Transverse colon (tissue), 4 donors: ENCODE results near the gene BRD2. TPM values are rescaled to one million over a fixed set of nuclear protein-coding genes. Genes with fewer than 3 reads are reported as not detected.

Experiments
- DNase-seq: peaks from one replicate; pipeline ENCODE4 v3.0.0-alpha.2; 2019
- H3K27ac ChIP-seq, 4 donors: fragments of 200-600 bp; sonication (generic); 2 replicates each; pipeline ENCODE4 v1.5.1; 2016 to 2018; ENCODE audit warnings: inconsistent platforms in 4 of 4
- H3K27me3 ChIP-seq: fragments of 200-600 bp; sonication (generic); 2 replicates; pipeline ENCODE4 v1.5.1; 2017; ENCODE audit warnings: inconsistent platforms
- H3K36me3 ChIP-seq, 4 donors: fragments of 200-600 bp; sonication (generic); 2 replicates each; pipeline ENCODE4 v1.5.1; 2017 to 2019; ENCODE audit warnings: inconsistent platforms in 4 of 4
- H3K4me1 ChIP-seq, 4 donors: fragments of 200-600 bp; sonication (generic); 2 replicates each; pipeline ENCODE4 v1.5.1; 2017 to 2020; ENCODE audit warnings: inconsistent platforms in 4 of 4
- H3K4me3 ChIP-seq, 4 donors: fragments of 200-600 bp; sonication (generic); 1 replicate in 1 of 4; 2 replicates in 3 of 4; pipeline versions ENCODE4 v1.5.1 to v1.6.1; 2017 to 2019; ENCODE audit warnings: inconsistent platforms in 4 of 4
- H3K9me3 ChIP-seq, 2 donors: fragments of 200-600 bp; sonication (generic); 2 replicates each; pipeline ENCODE4 v1.5.1; 2017 to 2019; ENCODE audit warnings: inconsistent platforms in 2 of 2
- CTCF ChIP-seq, 5 experiments: fragments of 200-600 bp in 3 of 5; fragments of 450-650 bp in 2 of 5; sonication (generic) in 3 of 5; IDR thresholded peaks; 1 replicate in 2 of 5; 2 replicates in 3 of 5; pipeline ENCODE4 v1.5.1; 2016 to 2017; ENCODE audit warnings: antibody characterized with exemption in 5 of 5, inconsistent platforms in 3 of 5, mild to moderate bottlenecking in 2 of 5, moderate library complexity in 1 of 5
- EP300 ChIP-seq: sonication (generic); formaldehyde crosslinking; IDR thresholded peaks from one replicate; pipeline ENCODE4 v1.6.1; 2017; ENCODE audit warnings: antibody characterized with exemption, low read depth
- POLR2A ChIP-seq: fragments of 450-650 bp; IDR thresholded peaks from one replicate; pipeline ENCODE4 v1.6.1; 2016; ENCODE audit warnings: antibody characterized with exemption, mild to moderate bottlenecking, moderate library complexity
- POLR2AphosphoS5 ChIP-seq, 3 donors: sonication (generic); formaldehyde crosslinking; IDR thresholded peaks; one replicate each; pipeline ENCODE4 v1.6.1; 2016; ENCODE audit warnings: antibody characterized with exemption in 3 of 3
- WGBS, 2 donors: methylation state at CpG; one replicate each; pipeline ENCODE4 v1.1.5; 2018; ENCODE audit warnings: low coverage in 1 of 2; 5-methylcytosine and 5-hydroxymethylcytosine counted together
- in situ Hi-C, 4 donors: fragments of 200-750 bp; cut with MboI; loops; one replicate each; pipeline versions ENCODE4 v1.15.0 to v1.15.1; 2017; ENCODE audit warnings: low sequenced_read_pairs in 3 of 4, low pct_ligation_motif_present in 1 of 4, low pct_unique_long_range_greater_than_20kb in 1 of 4
- intact Hi-C: fragments of 100-400 bp; cut with DNase I; formaldehyde crosslinking; loops from one replicate; pipeline ENCODE4 v1.15.1; 2023; ENCODE audit warnings: low total_unique reads
- total RNA-seq, 4 donors: library from RNA; depleted of rRNA; stranded (reverse); fragments of >200 nt; gene quantifications; one replicate each; pipeline ENCODE4 v1.1.0, GENCODE V29; 2016

The BRD2 gene
- total RNA-seq, 4 donors from 2014 or later: 116 to 612 (median 238) TPM

GRCh38 chr6:32968867-32969684 lies 682 bp downstream of the BRD2 start:
- TF ChIP-seq POLR2A (peak; percentile 70), EP300 (no peak)
- H3K4me3 ChIP-seq: peak overlapping the region; percentile 63 to 86 (median 77)
- no peaks in the 10 kb centered on the region for H3K36me3 ChIP-seq
- intact Hi-C loops: no loop called here
- peak; percentile 65 for DNase-seq
- peaks cover 6 to 30% (median 23%) of the 10 kb centered on the region in 4 donors for H3K4me1 ChIP-seq
- H3K27me3 ChIP-seq: no peaks in the 10 kb centered on the region
- H3K27ac ChIP-seq: peak overlapping the region; percentile 98 to 100 (median 99)
- no peaks in the 10 kb centered on the region for H3K9me3 ChIP-seq
- in situ Hi-C loops: loop anchor here in 1 of 4 donors (25.0 kb wide), 1 partner anchor 443 kb away; the partner anchor contains the start of genes CUTA, PHF1 and SYNGAP1
- 0 to 2% methylated on average over 7 to 31 of the region's 40 CpGs for WGBS, 2 donors

- Histone ChIP-seq H3K4me3 (peak overlapping the region; percentile 63 to 86 (median 77)), H3K9me3 (no peaks in the 10 kb centered on the region), H3K27ac (peak overlapping the region; percentile 98 to 100 (median 99)), H3K27me3 (no peaks in the 10 kb centered on the region), H3K36me3 (peaks cover 0 to 7% (median 0%) of the 10 kb centered on the region in 4 donors), H3K4me1 (peaks cover 10 to 38% (median 26%) of the 10 kb centered on the region in 4 donors)
- intact Hi-C loops: no loop called here
- WGBS, 2 donors: 0% methylated on average over 1 to 18 of the region's 19 CpGs
- peak; percentile 77 for DNase-seq
- TF ChIP-seq POLR2AphosphoS5 (IDR thresholded peaks at IDR 0.05): peak; percentile 20 to 67 (median 61)
- TF ChIP-seq CTCF (IDR thresholded peaks at IDR 0.05): peak; percentile 42 to 90 (median 47)
- no peak for TF ChIP-seq POLR2A
- TF ChIP-seq EP300: no peak
- in situ Hi-C loops: loop anchor here in 2 of 4 donors (10.0 to 25.0 kb wide), 2 partner anchors 85 to 442 kb away; partner anchors contain the start of genes CUTA (in 1 of the 2), PHF1 (in 1 of the 2) and SYNGAP1 (in 1 of the 2)
These were observed 1.5 kb downstream of the BRD2 start for GRCh38 chr6:32969685-32970412.

DNA sequence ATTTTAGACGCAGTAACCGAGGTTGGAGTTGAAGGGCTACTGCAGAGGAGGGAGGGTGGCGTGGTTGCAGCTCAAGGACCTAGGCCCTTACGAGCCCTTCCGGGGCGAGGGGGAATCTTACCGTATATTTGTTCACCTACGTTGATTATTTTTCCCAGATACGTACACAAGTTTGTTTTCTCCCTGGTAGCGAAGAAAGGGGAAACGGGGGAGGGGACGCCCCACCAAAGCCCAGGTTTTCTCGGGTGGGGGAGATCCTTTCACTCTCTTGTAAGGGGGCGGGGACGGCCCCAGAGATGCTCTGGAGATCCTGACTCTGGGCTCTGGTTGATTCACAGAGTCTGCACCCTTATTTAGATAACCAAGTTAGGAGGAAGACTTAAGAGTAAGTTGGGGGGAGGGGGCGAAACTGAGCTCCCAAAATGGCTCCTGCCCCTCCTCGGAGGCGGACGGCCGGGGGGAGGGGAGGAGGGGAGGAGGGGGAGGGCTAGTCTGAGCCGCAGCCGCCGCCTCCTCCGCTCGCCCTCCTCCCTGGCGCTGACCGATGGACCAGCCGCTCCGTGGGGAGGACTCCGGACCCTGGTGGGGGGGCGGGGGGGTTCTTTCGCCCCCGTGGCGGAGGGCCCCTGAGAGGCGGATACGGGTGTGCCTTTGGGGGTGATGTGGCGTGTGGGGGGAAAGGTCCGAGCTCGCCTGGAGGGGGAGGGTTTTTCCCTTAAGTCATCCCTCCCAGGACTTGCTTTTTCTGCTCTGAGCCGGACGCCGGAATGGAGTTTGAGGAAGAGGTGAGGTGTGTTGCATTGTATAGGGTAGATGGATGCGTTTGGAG lies 2.2 kb downstream of the BRD2 start:
- H3K36me3 ChIP-seq: peaks cover 0 to 12% (median 2%) of the 10 kb centered on the region in 4 donors
- H3K4me3 ChIP-seq: peak overlapping the region; percentile 63 to 86 (median 77)
- peak overlapping the region; percentile 98 to 100 (median 99) for H3K27ac ChIP-seq
- intact Hi-C loops: no loop called here
- H3K27me3 ChIP-seq: no peaks in the 10 kb centered on the region
- in situ Hi-C loops: loop anchor here in 2 of 4 donors (10.0 to 25.0 kb wide), 2 partner anchors 86 to 442 kb away; partner anchors contain the start of genes CUTA (in 1 of the 2), PHF1 (in 1 of the 2) and SYNGAP1 (in 1 of the 2)
- DNase-seq: peak; percentile 90
- no peaks in the 10 kb centered on the region for H3K9me3 ChIP-seq
- TF ChIP-seq POLR2AphosphoS5 (IDR thresholded peaks at IDR 0.05) (peak in 2 of 3 donors; percentile 23 to 65), CTCF (IDR thresholded peaks at IDR 0.05) (no peak), EP300 (no peak), POLR2A (peak; percentile 9)
- 0% methylated on average over 2 to 37 of the region's 43 CpGs for WGBS, 2 donors
- peaks cover 15 to 40% (median 32%) of the 10 kb centered on the region in 4 donors for H3K4me1 ChIP-seq

GRCh38 chr6:32971242-32971580 lies 2.8 kb downstream of the BRD2 start:
- in situ Hi-C loops (loop anchor here in 2 of 4 donors (10.0 to 25.0 kb wide), 2 partner anchors 86 to 441 kb away; partner anchors contain the start of genes CUTA (in 1 of the 2), PHF1 (in 1 of the 2) and SYNGAP1 (in 1 of the 2)), intact Hi-C loops (no loop called here)
- H3K9me3 ChIP-seq: no peaks in the 10 kb centered on the region
- TF ChIP-seq EP300 (no peak), POLR2AphosphoS5 (IDR thresholded peaks at IDR 0.05) (no peak), POLR2A (no peak), CTCF (IDR thresholded peaks at IDR 0.05) (no peak)
- H3K27me3 ChIP-seq: no peaks in the 10 kb centered on the region
- WGBS, 2 donors: 1% methylated on average over 15 of the region's 15 CpGs; no CpG with 5 or more reads in 1 of the 2 donors
- H3K27ac ChIP-seq: peak overlapping the region; percentile 98 to 100 (median 99)
- H3K36me3 ChIP-seq: peaks cover 0 to 17% (median 4%) of the 10 kb centered on the region in 4 donors
- H3K4me1 ChIP-seq: peaks cover 21 to 40% (median 32%) of the 10 kb centered on the region in 4 donors
- no peak for DNase-seq
- peak overlapping the region; percentile 63 to 86 (median 77) for H3K4me3 ChIP-seq
